ENCODE data around the gene BST1. TPM values are rescaled to one million over a fixed set of nuclear protein-coding genes. Genes with fewer than 3 reads are reported as not detected.

The BST1 gene
- total and polyA plus RNA-seq, 10 of the 15 experiments (the other 5 are each of a cell fraction or from before 2014, with no cell fraction given): 0.04 to 0.42 (median 0.11) TPM; not detected in 1

- FAIRE-seq: no peak
- Histone ChIP-seq H3K9ac (ENCODE audit: control insufficient read depth, insufficient read depth, low read length) (no peak overlapping the region), H4K20me1 (ENCODE audit: control insufficient read depth, insufficient read depth) (no peaks in the 10 kb centered on the region), H3K27ac (ENCODE audit: control insufficient read depth, insufficient read depth) (no peak overlapping the region), H3K27me3 (replicated peaks in 1 of 2; ENCODE audit: control insufficient read depth in 2 of 2, insufficient read depth in 2 of 2, low read length in 1 of 2) (no peaks in the 10 kb centered on the region), H3K4me1 (ENCODE audit: control insufficient read depth, insufficient read depth, low read length) (no peaks in the 10 kb centered on the region), H3K4me2 (ENCODE audit: control insufficient read depth, insufficient read depth) (no peak overlapping the region), H3K4me3 (no peak overlapping the region), H3K9me3 (replicated peaks; ENCODE audit: control insufficient read depth, insufficient read depth, low read length) (no peaks in the 10 kb centered on the region), H2AFZ (ENCODE audit: control insufficient read depth, low read depth, low read length) (no peak overlapping the region), H3K79me2 (ENCODE audit: control insufficient read depth, insufficient read depth, low read length) (no peaks in the 10 kb centered on the region), H3K36me3 (ENCODE audit: control insufficient read depth in 2 of 2, insufficient read depth in 2 of 2, low read length in 1 of 2) (0 out of 4 replicates have a peak, but pooled peaks cover 0 to 4% of the 10 kb centered on the region in 2 experiments)
- intact Hi-C loops (cut with micrococcal nuclease; ENCODE audit: unreplicated experiment): no loop called here
- in situ Hi-C loops (cut with MboI): no loop called here
- TF ChIP-seq BCLAF1 (IDR thresholded peaks at IDR 0.05) (no peak), SMARCA5 (IDR thresholded peaks at IDR 0.05) (no peak), RUNX3 (IDR thresholded peaks at IDR 0.05; ENCODE audit: low read length) (no peak), ELK1 (IDR thresholded peaks at IDR 0.05; ENCODE audit: low read depth, low read length) (no peak), USF1 (IDR thresholded peaks at IDR 0.05; ENCODE audit: borderline replicate concordance, extremely low read length, insufficient read depth, low read depth, low read length) (no peak)
- ChIA-PET SMC1A (ENCODE audit: uncharacterized antibody, unreplicated experiment) (no interaction called here), CTCF (no interaction called here), POLR2A (no interaction called here), RAD21 (ENCODE audit: unreplicated experiment) (no interaction called here)
- ATAC-seq: no peak
- no peak for DNase-seq (ENCODE audit: low read depth, low spot score)
- 72% methylated on average over 3 of the region's 3 CpGs for WGBS (ENCODE audit: insufficient coverage, insufficient replicate concordance, low lambda C conversion rate, missing lambda C conversion rate)
- no TSS peak for BruUV-seq (replicated peaks)
Measured at GRCh38 chr4:15691346-15692135, 11.3 kb upstream of the BST1 start.
